ENCODE results near the gene INCENP.
"Not testable (repeated sequence)": the region's sequence is repeated elsewhere in the genome, so short reads cannot be mapped to it uniquely, and the experiment has no call there.

Gene INCENP

GRCh38 chr11:62172294-62172693 lies 48.5 kb downstream of the INCENP start:
- ATAC-seq = no peak

GRCh38 chr11:62176766-62177165 lies 53.0 kb downstream of the INCENP start:
- ATAC-seq = no peak

- no peak for ATAC-seq
Measured at GRCh38 chr11:62179995-62180394, 56.2 kb downstream of the INCENP start.

DNA sequence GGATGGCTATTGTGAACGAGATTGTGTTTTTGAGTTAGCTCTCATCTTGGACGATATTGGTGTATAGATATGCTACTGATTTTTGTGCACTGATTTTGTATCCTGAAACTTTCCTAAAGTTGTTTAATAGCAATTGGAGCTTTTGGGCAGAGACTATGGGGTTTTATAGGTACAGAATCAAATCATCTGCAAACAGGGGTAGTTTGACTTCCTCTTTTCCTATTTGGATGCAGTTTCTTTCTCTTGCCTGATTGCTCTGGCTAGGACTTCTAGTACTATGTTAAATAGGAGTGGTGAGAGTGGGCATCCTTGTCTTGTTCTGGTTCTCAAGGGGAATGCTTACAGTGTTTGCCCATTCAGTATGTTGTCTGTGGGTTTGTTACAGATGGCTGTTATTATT lies 57.3 kb downstream of the INCENP start:
- ATAC-seq = no peak

- ATAC-seq = no peak
Measured at GRCh38 chr11:62182147-62182891, 58.5 kb downstream of the INCENP start.

GRCh38 chr11:62186195-62186594 lies 62.4 kb downstream of the INCENP start:
- ATAC-seq = no peak

DNA sequence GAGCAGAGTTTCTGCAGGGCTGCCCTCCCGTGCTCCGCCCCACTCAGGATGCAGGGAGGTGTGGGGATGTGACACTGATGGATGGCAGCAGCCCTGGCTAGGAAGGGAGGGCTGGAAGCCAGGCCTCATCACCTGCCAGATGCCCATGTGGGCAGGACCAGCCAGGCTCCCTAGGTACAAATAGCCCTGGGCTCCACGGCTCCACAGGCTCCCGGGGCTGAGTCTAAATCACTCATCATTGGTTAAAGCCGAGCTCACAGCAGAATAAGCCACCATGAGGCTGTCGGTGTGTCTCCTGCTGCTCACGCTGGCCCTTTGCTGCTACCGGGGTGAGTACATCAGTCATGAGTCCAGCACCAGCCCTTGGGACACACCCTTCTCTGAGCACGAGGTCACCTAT lies 66.2 kb downstream of the INCENP start, which contains the start of gene SCGB1D1:
Gene SCGB1D1, plus strand, starts transcription at position 206 of the 400 bp plus-strand sequence. Its CDS starts 69 bp downstream, at position 275.
- ATAC-seq = no peak

- ATAC-seq = no peak
Measured at GRCh38 chr11:62193952-62194351, 70.1 kb downstream of the INCENP start.

- not testable (repeated sequence) for ATAC-seq
Measured at GRCh38 chr11:62195010-62195409, 71.2 kb downstream of the INCENP start.

GRCh38 chr11:62195945-62196344 lies 72.1 kb downstream of the INCENP start:
- no peak for ATAC-seq

DNA sequence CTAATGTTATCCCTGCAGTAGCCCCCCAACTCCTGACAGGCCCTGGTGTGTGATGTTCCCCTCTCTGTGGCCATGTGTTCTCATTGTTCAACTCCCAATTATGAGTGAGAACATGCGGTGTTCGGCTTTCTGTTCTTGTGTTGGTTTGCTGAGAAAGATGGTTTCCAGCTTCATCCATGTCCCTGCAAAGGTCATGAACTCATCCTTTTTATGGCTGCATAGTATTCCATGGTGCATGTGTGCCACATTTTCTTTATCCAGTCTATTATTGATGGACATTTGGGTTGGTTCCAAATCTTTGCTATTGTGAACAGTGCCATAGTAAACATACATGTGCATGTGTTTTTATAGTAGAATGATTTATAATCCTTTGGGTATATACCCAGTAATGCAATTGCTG lies 73.6 kb downstream of the INCENP start:
- not testable (repeated sequence) for ATAC-seq

DNA sequence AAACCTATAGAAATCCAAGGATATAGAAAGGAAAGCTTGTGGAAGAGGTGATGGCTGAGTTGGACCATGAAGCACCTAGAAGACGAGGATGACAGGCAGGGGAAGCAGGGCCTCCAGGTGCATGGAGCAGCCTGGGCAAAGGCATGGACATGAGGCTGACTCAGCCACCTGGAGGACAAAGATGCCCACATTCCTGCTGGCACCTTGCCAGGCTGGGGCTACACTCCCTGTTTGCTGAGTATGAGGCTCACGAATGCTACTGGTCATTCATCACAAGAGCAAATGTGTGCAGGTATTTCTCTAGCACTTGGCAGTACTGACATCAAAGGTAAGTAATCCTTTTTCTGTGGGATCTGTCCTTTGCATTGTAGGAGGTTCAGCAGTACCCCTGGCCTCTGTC lies 77.6 kb downstream of the INCENP start:
- ATAC-seq = no peak

All from activated CD4-positive, CD25-positive, alpha-beta regulatory T cell treated with anti-CD3 and anti-CD28 coated beads, Interleukin-2, amount 50 U/mL, for 24 hours (primary cell).